ENCODE results near the gene AK5. TPM values are rescaled to one million over a fixed set of nuclear protein-coding genes. Genes with fewer than 3 reads are reported as not detected.

AK5 gene
- total RNA-seq, 1 donor from 2014 or later: 0.91 TPM

- no peak for TF ChIP-seq CTCF (IDR thresholded peaks at IDR 0.05; ENCODE audit: partially characterized antibody, unreplicated experiment)
Measured at GRCh38 chr1:77265180-77265579, 16.6 kb upstream of the AK5 start.

DNA sequence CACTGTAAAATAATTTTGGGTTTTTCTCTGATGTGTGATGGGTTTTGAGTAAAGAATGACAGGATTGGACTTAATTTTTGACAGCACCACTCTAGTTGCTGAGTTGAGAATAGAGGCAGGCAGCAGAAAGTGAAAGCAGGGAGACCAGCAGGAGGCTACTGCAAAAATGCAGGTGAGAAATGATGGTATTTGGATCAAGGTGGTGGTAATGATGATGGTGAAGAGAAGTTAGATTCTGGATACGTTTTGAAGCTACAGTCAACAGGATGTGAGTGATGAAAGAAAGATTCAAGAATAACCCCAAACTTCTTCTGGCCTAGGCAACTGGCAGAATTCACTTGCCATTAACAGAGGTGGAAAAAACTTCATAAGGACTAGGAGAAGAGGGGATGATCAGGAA lies 14.8 kb upstream of the AK5 start:
- H3K9me3 Mint-ChIP-seq (ENCODE audit: unreplicated experiment): peaks cover 2% of the 10 kb centered on the region
- H3K27me3 Mint-ChIP-seq (ENCODE audit: unreplicated experiment): no peaks in the 10 kb centered on the region
- no peaks in the 10 kb centered on the region for H3K36me3 Mint-ChIP-seq (ENCODE audit: unreplicated experiment)
- TF ChIP-seq CTCF (IDR thresholded peaks at IDR 0.05; ENCODE audit: partially characterized antibody, unreplicated experiment): no peak
- DNase-seq: no peak
- H3K27ac Mint-ChIP-seq (ENCODE audit: unreplicated experiment): no peak overlapping the region
- no peak overlapping the region for H3K4me3 Mint-ChIP-seq (ENCODE audit: unreplicated experiment)
- H3K4me1 Mint-ChIP-seq (ENCODE audit: low read depth, unreplicated experiment): no peaks in the 10 kb centered on the region

More at GRCh38 chr1:77265180-77265579, 16.6 kb upstream of the AK5 start:
- Mint-ChIP-seq H3K36me3 (ENCODE audit: unreplicated experiment) (no peaks in the 10 kb centered on the region), H3K9me3 (ENCODE audit: unreplicated experiment) (peaks cover 2% of the 10 kb centered on the region), H3K4me1 (ENCODE audit: low read depth, unreplicated experiment) (no peaks in the 10 kb centered on the region), H3K4me3 (ENCODE audit: unreplicated experiment) (no peak overlapping the region), H3K27ac (ENCODE audit: unreplicated experiment) (no peak overlapping the region), H3K27me3 (ENCODE audit: unreplicated experiment) (no peaks in the 10 kb centered on the region)
- DNase-seq: no peak

- no peak for DNase-seq
- Mint-ChIP-seq H3K4me1 (ENCODE audit: low read depth, unreplicated experiment) (no peaks in the 10 kb centered on the region), H3K36me3 (ENCODE audit: unreplicated experiment) (no peaks in the 10 kb centered on the region), H3K9me3 (ENCODE audit: unreplicated experiment) (no peaks in the 10 kb centered on the region), H3K27ac (ENCODE audit: unreplicated experiment) (no peak overlapping the region), H3K27me3 (ENCODE audit: unreplicated experiment) (peaks cover 2% of the 10 kb centered on the region), H3K4me3 (ENCODE audit: unreplicated experiment) (no peak overlapping the region)
- TF ChIP-seq CTCF (IDR thresholded peaks at IDR 0.05; ENCODE audit: partially characterized antibody, unreplicated experiment): no peak
Measured at GRCh38 chr1:77271852-77272580, 9.8 kb upstream of the AK5 start.

DNA sequence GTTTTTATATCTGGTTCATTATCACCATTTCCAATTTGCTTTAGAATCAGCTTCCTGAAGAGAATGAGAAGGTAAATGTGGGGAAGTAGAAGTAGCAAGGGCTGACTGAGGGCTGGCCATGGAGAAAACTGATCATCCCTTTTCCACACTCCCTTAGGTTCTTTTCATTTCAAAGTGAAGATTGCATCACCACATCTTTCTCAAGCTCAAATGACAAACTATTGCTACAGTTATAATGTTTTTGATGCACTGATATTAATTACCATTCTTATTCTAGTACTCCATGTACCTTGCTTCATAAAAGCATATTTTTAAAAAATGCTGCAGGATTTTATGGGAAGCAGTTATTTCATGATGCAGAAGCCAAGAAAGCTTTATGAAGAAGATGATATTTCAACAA lies 7.9 kb upstream of the AK5 start:
- Mint-ChIP-seq H3K4me1 (ENCODE audit: low read depth, unreplicated experiment) (no peaks in the 10 kb centered on the region), H3K36me3 (ENCODE audit: unreplicated experiment) (no peaks in the 10 kb centered on the region), H3K27ac (ENCODE audit: unreplicated experiment) (no peak overlapping the region), H3K27me3 (ENCODE audit: unreplicated experiment) (peaks cover 2% of the 10 kb centered on the region), H3K4me3 (ENCODE audit: unreplicated experiment) (no peak overlapping the region), H3K9me3 (ENCODE audit: unreplicated experiment) (no peaks in the 10 kb centered on the region)
- TF ChIP-seq CTCF (IDR thresholded peaks at IDR 0.05; ENCODE audit: partially characterized antibody, unreplicated experiment): no peak
- no peak for DNase-seq

DNA sequence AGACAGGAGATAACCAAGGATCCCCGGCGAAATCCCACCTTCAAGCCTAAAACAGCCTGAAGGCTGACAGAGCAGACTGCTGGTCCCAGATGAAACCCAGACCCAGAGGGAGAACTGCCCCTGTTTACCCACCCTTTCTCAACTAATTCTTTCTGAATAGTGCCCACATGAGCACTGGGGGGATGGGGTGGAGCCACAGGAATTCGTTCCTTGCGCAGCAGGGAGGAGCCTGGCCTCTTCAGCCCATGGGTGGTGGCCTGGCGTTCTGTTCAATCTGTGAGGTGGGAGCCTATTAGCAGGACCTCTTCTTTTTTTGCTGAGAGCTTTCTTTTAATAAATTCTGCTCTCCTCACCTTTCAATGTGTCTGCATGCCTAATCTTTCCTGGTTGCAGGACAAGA lies 6.6 kb upstream of the AK5 start:
- no peak for DNase-seq
- Mint-ChIP-seq H3K4me1 (ENCODE audit: low read depth, unreplicated experiment) (no peaks in the 10 kb centered on the region), H3K36me3 (ENCODE audit: unreplicated experiment) (no peaks in the 10 kb centered on the region), H3K9me3 (ENCODE audit: unreplicated experiment) (no peaks in the 10 kb centered on the region), H3K27me3 (ENCODE audit: unreplicated experiment) (peaks cover 2% of the 10 kb centered on the region), H3K4me3 (ENCODE audit: unreplicated experiment) (no peak overlapping the region), H3K27ac (ENCODE audit: unreplicated experiment) (no peak overlapping the region)
- TF ChIP-seq CTCF (IDR thresholded peaks at IDR 0.05; ENCODE audit: partially characterized antibody, unreplicated experiment): no peak

Data from glutamatergic neuron (in vitro differentiated cells).